Skeletal muscle tissue (tissue), 4 donors: ENCODE results near the gene ZER1. TPM values are rescaled to one million over a fixed set of nuclear protein-coding genes. Genes with fewer than 3 reads are reported as not detected.

Experiments used
- H3K27ac ChIP-seq: one replicate; pipeline ENCODE4 v1.7.0; 2013; ENCODE audit warnings: mild to moderate bottlenecking, low read depth, low read length, inconsistent platforms
- H3K27me3 ChIP-seq, 3 donors: one replicate each; pipeline ENCODE4 v1.7.0; 2013; ENCODE audit warnings: low read length in 3 of 3; ENCODE audit not compliant: control insufficient read depth in 3 of 3, insufficient read depth in 3 of 3
- H3K36me3 ChIP-seq, 3 donors: one replicate each; pipeline ENCODE4 v1.7.0; 2013; ENCODE audit warnings: low read length in 3 of 3; ENCODE audit not compliant: control insufficient read depth in 3 of 3, insufficient read depth in 3 of 3
- H3K4me1 ChIP-seq, 3 donors: one replicate each; pipeline ENCODE4 v1.7.0; 2013; ENCODE audit warnings: low read length in 3 of 3, mild to moderate bottlenecking in 3 of 3; ENCODE audit not compliant: control insufficient read depth in 3 of 3, insufficient read depth in 3 of 3
- H3K4me3 ChIP-seq, 3 donors: one replicate each; pipeline ENCODE4 v1.7.0; 2013; ENCODE audit warnings: low read length in 3 of 3
- H3K9ac ChIP-seq, 3 donors: one replicate each; pipeline ENCODE4 v1.7.0; 2013; ENCODE audit warnings: low read length in 3 of 3, mild to moderate bottlenecking in 3 of 3, moderate library complexity in 2 of 3, low read depth in 1 of 3
- H3K9me3 ChIP-seq, 3 donors: one replicate each; pipeline ENCODE4 v1.7.0; 2013; ENCODE audit warnings: low read length in 3 of 3; ENCODE audit not compliant: control insufficient read depth in 3 of 3
- total RNA-seq: library from RNA; depleted of rRNA; stranded (reverse); fragments of >200 nt; gene quantifications from one replicate; pipeline ENCODE4 v1.2.3, GENCODE V29; 2014
- donor health status: Osteomylitis.

ZER1 gene
- total RNA-seq, 1 donor from 2014 or later: 14.6 TPM

DNA sequence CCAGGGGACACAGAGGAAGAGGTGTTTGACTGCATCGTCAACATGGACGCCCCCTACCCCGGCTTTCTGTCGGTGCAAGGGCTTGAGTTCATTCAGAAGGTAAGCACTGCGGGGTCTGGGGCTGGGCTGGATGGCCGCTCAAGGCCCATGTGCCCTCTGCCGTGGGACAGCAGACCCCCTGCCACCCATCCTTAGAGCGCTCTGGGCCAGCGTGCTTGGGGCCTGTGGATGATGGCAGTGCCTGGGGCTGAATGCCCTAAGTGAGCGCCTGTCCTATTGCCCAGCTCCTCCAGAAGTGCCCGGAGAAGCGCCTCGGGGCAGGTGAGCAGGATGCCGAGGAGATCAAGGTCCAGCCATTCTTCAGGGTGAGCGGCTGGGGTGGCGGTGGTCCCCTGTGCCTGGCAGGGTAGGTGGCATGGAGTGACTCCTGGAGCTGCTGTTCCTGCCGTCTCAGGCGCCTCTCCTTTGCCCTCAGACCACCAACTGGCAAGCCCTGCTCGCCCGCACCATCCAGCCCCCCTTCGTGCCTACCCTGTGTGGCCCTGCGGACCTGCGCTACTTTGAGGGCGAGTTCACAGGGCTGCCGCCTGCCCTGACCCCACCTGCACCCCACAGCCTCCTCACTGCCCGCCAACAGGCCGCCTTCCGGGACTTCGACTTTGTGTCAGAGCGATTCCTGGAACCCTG lies 51.7 kb downstream of the ZER1 start:
- H3K9ac ChIP-seq: no peak overlapping the region
- H3K4me3 ChIP-seq: no peak overlapping the region
- peaks cover 0 to 2% (median 2%) of the 10 kb centered on the region in 3 donors for H3K36me3 ChIP-seq
- H3K9me3 ChIP-seq: no peaks in the 10 kb centered on the region
- peaks cover 8 to 17% (median 12%) of the 10 kb centered on the region in 3 donors for H3K4me1 ChIP-seq
- H3K27ac ChIP-seq: no peak overlapping the region
- no peaks in the 10 kb centered on the region for H3K27me3 ChIP-seq

DNA sequence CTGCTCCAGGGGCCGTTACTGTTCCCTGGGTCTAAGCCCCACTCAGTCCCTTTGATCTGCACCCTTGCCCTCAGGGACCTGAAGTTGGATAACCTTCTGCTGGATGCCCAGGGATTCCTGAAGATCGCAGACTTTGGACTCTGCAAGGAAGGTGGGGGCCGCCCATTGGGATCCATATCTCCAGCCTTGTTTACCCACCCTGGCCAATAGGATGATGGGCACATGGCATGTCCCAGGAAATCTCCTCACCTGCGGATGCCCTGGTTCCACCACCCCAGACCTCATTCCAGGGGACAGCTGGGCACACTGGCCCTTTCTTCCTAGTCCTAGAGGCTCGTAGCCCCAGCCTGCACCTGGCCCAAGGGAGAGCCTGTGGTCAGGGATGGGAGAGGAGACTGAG lies 53.3 kb downstream of the ZER1 start:
- no peaks in the 10 kb centered on the region for H3K9me3 ChIP-seq
- H3K27me3 ChIP-seq: no peaks in the 10 kb centered on the region
- peaks cover 0 to 2% (median 2%) of the 10 kb centered on the region in 3 donors for H3K36me3 ChIP-seq
- peaks cover 0 to 5% (median 1%) of the 10 kb centered on the region in 3 donors for H3K4me1 ChIP-seq
- no peak overlapping the region for H3K4me3 ChIP-seq
- no peak overlapping the region for H3K27ac ChIP-seq
- no peak overlapping the region for H3K9ac ChIP-seq

DNA sequence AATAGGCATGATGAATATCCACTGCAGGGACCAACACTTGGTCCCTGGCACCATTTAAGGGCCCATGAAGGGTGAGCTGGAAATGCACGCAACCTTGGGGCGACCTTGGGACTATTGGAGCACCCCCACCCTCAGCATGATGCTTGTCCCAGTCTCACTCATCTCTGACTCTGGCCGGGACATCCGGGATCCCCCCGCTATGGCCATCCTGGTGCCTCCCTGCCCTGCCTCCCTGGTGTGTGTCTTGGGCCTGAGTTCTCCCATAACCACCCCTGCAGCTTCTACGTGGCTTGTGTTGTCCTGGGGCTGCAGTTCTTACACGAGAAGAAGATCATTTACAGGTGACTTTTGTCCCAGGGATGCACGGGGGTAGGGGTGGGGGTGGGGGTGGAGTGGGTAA lies 53.7 kb downstream of the ZER1 start:
- no peaks in the 10 kb centered on the region for H3K27me3 ChIP-seq
- no peak overlapping the region for H3K4me3 ChIP-seq
- peaks cover 0 to 2% (median 2%) of the 10 kb centered on the region in 3 donors for H3K36me3 ChIP-seq
- H3K9me3 ChIP-seq: no peaks in the 10 kb centered on the region
- no peak overlapping the region for H3K27ac ChIP-seq
- peaks cover 0 to 3% (median 0%) of the 10 kb centered on the region in 3 donors for H3K4me1 ChIP-seq
- no peak overlapping the region for H3K9ac ChIP-seq

DNA sequence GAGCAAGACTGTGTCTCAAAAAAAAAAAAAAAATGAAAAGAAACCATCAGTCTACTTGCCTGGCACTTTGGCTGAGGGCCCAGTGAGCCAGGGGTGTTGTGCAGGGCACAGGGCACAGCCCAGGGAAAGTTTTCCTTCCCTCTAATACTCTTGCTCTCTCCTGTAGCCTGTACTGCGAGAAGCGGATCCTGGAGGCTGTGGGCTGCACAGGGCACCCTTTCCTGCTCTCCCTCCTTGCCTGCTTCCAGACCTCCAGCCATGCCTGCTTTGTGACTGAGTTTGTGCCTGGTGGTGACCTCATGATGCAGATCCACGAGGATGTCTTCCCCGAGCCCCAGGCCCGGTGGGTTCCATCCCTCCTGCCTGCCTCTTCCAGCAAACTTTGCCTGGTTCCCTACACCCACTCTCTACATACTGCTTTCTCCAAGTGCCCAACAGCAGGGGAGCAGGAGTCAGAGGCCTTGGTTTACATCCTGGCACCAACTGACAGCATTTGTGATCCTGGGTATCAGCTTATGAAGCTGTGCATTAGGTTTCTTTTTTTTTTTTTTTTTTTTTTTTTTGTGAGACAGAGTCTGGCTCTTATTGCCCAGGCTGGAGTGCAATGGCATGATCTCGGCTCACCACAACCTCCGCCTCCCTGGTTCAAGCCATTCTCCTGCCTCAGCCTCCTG lies 55.0 kb downstream of the ZER1 start:
- Histone ChIP-seq H3K9me3 (no peaks in the 10 kb centered on the region), H3K4me1 (no peaks in the 10 kb centered on the region), H3K9ac (no peak overlapping the region), H3K27me3 (no peaks in the 10 kb centered on the region), H3K36me3 (peaks cover 0 to 2% (median 2%) of the 10 kb centered on the region in 3 donors), H3K27ac (no peak overlapping the region), H3K4me3 (no peak overlapping the region)

DNA sequence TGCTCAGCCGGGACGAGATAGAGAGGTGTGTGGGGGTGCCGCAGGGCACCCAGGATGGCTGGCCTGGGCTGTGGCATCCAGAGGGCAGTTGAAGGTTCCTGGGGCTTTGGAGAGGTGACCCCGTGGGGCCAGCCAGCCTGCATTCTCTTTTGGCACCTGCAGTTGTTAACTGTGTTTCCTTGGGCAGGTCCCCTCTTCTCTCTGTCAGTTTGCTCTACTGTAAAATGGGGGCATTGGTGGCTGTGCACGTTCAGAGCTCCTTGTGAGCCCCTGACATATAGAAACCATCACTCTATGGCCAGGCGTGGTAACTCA lies 56.3 kb downstream of the ZER1 start:
- H3K36me3 ChIP-seq: no peaks in the 10 kb centered on the region

DNA sequence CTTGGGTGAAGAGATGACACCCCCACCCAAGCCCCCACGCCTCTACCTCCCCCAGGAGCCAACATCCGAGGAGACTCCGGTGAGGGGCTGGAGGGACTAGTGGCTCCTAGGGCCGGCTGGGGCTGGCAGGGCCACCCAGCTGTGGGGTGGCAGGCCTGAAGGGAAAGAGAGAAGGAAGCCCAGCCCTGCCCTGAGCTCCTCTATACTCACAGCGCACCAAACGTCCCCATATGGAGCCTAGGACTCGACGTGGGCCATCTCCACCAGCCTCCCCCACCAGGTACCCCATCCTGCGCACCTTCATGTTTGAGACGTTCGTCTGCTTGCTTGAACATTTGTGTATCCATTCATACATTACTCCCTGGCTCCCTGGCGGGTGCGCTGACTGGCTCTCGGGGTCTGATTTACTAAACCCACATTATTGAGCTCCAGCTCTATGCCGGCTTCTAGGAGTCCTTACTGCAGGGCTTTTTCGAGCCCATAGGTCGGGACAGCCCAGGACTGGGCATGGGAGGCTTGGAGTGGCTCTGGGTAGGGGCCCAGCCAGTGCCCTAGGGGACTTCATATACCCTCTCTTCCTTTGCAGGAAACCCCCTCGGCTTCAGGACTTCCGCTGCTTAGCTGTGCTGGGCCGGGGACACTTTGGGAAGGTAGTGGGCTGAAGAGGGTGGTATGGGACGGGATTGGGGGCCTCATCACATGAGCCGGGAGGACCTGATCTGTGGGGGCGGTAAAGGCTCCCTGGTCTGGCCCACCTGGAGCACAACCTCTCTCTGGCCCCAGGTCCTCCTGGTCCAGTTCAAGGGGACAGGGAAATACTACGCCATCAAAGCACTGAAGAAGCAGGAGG lies 56.9 kb downstream of the ZER1 start:
- no peaks in the 10 kb centered on the region for H3K36me3 ChIP-seq
- H3K27me3 ChIP-seq: no peaks in the 10 kb centered on the region
- no peaks in the 10 kb centered on the region for H3K4me1 ChIP-seq
- H3K4me3 ChIP-seq: no peak overlapping the region
- no peak overlapping the region for H3K27ac ChIP-seq
- H3K9me3 ChIP-seq: no peaks in the 10 kb centered on the region
- H3K9ac ChIP-seq: no peak overlapping the region

More for the DNA sequence above, 56.3 kb downstream of the ZER1 start:
- no peaks in the 10 kb centered on the region for H3K9me3 ChIP-seq
- no peaks in the 10 kb centered on the region for H3K4me1 ChIP-seq
- H3K4me3 ChIP-seq: no peak overlapping the region
- H3K9ac ChIP-seq: no peak overlapping the region
- no peak overlapping the region for H3K27ac ChIP-seq
- H3K27me3 ChIP-seq: no peaks in the 10 kb centered on the region

DNA sequence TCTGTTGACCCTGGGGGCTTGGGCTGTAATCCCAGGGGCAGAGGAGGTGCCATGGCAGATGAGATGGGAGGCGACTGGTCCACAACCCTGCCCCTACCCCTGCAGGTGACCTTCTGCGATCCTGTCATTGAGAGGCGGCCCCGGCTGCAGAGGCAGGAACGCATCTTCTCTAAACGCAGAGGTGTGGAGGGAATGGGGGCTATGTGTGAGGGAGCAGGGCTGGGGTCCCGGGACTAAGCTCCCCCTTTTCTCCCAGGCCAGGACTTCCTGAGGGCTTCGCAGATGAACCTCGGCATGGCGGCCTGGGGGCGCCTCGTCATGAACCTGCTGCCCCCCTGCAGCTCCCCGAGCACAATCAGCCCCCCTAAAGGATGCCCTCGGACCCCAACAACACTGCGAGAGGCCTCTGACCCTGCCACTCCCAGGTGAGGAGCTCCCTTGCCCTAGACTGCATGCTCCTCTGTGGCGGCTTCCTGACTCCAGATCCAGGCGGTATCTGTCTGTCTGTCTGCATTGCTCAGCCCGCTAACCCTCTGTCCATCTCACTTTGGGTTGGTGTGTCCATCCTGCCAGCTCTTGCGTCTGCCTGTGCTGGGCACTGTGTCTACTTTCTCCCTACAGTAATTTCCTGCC lies 57.7 kb downstream of the ZER1 start:
- no peaks in the 10 kb centered on the region for H3K4me1 ChIP-seq
- H3K27me3 ChIP-seq: no peaks in the 10 kb centered on the region
- no peak overlapping the region for H3K9ac ChIP-seq
- H3K9me3 ChIP-seq: no peaks in the 10 kb centered on the region
- no peak overlapping the region for H3K27ac ChIP-seq
- no peak overlapping the region for H3K4me3 ChIP-seq
- H3K36me3 ChIP-seq: no peaks in the 10 kb centered on the region

DNA sequence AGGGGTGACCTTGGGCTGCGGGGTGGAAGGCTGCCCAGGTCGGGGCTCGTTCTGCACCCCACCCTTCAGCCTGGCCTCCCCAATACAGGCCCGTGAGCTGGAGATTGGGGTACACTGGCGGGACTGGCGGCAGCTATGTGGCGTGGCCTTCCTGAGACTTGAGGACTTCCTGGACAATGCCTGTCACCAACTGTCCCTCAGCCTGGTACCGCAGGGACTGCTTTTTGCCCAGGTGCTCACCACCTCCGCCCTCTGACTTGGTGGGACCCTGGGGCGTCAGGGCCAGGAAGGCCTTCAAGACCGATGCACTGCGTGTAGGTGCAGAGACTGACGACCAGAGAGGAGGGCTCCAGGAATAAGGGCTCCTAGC lies 58.3 kb downstream of the ZER1 start:
- Histone ChIP-seq H3K9me3 (no peaks in the 10 kb centered on the region), H3K27ac (no peak overlapping the region), H3K36me3 (no peaks in the 10 kb centered on the region), H3K9ac (no peak overlapping the region), H3K27me3 (no peaks in the 10 kb centered on the region), H3K4me1 (no peaks in the 10 kb centered on the region), H3K4me3 (no peak overlapping the region)

DNA sequence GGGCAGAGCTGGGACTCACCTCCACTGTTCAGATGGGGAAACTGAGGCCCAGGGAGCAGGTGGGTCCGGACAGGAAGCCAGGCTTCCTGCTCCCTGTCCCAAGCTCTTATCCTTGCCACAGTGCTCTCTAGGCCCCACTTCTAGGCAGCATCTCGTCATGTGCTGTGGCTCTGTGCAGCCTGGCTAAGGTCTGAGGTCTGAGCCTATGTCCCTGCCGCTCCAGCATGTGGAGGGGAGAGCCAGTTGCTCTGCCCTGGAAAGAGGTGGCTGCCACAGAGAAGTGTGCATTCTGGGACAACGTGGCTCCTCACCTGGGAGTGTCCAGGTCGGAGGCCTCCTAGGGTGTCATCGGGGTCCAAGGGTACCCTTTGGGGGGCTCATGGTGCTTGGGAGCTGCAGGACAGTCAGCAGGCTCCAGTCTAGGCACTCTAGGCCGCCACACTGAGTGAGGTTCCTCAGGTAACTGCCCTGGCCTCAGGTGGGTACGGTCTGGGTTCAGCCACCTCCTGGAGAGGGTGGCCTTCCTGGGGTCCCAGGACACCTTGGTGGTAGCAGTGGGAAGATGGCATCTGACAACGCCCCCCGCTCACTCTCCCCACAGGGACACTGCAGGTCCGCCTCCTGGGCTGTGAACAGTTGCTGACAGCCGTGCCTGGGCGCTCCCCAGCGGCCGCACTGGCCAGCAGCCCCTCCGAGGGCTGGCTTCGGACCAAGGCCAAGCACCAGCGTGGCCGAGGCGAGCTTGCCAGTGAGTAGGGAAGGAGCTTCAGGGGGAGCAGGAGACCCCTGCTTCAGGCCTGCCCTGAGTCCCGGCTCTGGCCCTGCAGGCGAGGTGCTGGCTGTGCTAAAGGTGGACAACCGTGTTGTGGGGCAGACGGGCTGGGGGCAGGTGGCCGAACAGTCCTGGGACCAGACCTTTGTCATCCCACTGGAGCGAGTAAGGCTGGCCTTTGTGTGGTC lies 59.0 kb downstream of the ZER1 start:
- Histone ChIP-seq H3K4me3 (no peak overlapping the region), H3K4me1 (no peaks in the 10 kb centered on the region), H3K36me3 (no peaks in the 10 kb centered on the region), H3K27me3 (no peaks in the 10 kb centered on the region), H3K27ac (no peak overlapping the region), H3K9me3 (no peaks in the 10 kb centered on the region), H3K9ac (no peak overlapping the region)
